Anterior cingulate cortex (tissue), 58 donors: ENCODE measurements around the gene SPECC1.
"Not testable (repeated sequence)": the region's sequence is repeated elsewhere in the genome, so short reads cannot be mapped to it uniquely, and the experiment has no call there.

Experiments used
- DNase-seq, 58 donors: peaks; one replicate each; lab custom pipeline; 2025; lab: John Stamatoyannopoulos, UW

Gene SPECC1

DNA sequence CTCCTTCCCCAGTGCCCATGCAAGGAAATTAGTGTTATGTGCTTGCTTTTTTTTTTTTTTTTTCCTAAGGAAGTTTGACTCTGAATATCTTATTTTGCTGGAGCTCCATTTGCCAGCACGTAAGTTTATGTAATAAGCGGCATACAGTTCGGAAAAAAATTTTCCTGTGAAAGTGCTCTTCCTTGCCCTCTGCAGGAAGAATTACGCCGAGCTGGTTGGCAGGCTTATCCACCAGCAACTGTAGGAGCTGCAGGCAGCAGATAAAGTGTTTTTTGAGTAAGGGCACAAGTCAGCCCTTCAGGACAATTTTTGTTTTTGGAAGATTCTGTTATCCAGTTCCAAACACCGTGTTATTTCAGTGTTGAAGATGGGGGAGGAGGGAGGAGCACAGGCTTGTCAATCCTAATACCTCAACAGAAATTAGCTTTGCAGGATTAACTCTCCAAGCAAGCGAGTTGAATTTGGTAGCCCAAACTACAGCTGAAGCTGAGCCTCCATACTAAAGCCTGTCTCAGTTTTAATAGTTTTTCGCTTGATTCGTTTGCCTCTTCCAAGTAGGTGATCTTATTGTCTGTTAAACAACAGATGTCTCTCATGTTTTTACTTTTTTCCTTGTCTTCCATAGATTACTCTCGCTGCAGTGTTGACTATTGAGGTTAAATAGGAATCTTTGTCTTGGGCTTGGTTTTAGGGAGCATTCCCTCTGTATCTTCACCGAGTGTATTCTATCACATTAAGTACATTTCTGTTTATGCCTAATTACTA is 1.1 kb downstream of the SPECC1 start:
- DNase-seq: peak in 49 of 58 donors; percentile 7 to 79 (median 42)

DNA sequence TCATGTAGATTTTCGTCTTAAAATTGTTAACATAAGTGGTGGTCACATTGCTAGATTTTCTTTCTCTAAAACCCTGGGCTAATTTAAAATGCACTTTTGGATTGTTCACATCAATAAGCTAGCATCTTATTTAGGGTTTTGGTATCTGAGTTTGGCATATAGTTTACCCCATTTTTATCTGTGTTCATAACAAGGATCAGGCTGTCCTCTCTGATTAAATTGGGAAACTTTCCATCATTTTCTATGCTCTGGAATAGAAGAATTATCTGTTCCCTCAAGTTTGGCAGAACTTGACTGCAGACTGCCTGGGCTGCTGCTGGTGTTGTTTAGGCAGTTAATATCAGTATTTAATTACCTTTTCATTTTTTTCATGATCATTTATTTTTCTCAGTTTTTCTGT is 1.8 kb downstream of the SPECC1 start:
- DNase-seq: peak in 1 of 58 donors; percentile 39

DNA sequence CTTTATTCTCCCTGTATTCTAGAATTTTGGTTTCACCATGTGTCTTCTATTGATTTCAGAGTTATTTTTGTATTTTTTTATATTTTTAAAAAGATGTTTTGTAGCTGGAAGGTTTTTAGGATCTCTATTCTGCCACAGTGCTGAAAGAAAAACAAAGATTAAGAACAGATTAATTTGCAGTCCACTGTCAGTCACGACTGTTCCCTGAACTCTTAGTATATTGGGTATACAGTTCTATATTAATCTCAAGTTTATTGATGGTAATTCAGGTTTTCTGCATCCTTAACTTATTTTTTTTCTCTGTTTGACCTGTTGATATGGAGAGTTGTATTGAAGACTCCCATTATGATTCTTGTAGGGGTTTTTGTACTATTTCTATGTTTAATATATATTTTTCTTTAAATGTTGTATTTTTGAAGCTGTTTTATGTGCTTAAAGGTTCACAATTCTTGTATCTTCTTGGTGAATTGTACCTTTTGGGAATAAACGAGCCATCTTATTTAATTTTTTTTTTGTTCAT is 2.9 kb downstream of the SPECC1 start:
- DNase-seq: no peak

DNA sequence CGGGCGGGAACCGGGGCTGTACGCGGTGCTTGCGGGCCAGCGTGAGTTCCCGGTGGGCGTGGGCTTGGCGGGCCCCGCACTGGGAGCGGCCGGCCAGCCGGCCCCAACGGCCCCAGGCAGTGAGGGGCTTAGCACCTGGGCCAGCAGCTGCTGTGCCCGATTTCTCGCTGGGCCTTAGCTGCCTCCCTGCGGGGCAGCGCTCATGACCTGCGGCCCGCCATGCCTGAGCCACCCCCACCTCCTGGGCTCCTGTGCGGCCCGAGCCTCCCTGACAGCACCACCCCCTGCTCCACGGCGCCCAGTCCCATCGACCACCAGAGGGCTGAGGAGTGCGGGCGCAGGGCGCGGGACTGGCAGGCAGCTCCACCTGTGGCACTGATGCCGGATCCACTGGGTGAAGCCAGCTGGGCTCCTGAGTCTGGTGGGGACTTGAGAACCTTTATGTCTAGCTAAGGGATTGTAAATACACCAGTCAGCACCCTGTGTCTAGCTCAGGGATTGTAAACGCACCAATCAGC is 7.4 kb downstream of the SPECC1 start:
- DNase-seq: not testable (repeated sequence)

DNA sequence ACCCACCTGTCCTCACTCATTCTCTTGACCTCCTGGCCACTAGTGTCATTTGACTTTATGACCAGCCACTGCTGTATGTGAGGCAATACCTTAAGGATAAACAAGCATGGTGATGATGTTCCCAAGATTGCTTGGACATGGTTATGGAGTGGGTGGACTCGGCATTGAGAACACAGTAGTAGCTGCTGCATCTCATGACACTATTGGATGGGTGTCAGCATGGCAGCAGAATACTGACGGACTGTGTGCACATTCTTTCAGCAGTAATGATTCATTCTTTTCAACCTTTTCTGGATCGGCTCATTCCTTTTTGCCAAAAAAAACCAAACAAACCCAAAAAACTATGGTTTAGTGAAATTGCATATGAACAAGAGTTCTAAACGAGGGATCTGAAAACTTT is 13.5 kb downstream of the SPECC1 start:
- DNase-seq: peak in 4 of 58 donors; percentile 5 to 35 (median 14)

DNA sequence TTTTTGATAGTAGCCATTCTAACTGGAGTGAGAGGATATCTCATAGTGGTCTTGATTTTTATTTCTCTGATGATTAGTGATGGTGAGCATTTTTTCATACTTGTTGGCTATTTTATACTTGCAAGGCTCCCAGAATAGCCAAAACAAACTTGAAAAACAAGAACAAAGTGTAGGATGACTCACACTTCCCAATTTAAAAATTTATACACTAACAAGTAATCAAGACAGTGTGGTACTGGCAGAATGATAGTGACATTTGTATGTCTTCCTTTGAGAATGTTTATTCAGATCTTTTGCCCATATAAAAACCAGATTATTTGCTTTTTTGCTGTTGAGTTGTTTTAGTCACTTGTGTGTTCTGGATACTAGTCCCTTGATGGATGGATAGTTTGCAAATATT is 17.8 kb downstream of the SPECC1 start:
- no peak for DNase-seq

DNA sequence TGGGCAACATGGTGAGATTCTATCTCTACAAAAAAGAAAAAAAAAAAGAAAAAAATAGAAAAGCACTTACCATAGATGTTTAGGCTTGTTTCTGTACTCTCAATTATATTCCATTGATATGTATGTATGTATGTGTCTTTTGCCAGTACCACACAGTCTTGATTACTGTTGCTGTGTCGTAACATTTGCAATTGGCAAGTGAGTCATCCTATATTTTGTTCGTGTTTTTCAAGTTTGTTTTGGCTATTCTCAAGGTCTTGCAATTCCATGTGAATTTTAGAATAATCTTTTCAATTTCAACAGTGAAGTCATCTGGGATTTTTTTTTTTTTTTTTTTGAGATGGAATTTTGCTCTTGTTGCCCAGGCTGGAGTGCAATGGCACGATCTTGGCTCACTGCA is 19.3 kb downstream of the SPECC1 start:
- DNase-seq: no peak

DNA sequence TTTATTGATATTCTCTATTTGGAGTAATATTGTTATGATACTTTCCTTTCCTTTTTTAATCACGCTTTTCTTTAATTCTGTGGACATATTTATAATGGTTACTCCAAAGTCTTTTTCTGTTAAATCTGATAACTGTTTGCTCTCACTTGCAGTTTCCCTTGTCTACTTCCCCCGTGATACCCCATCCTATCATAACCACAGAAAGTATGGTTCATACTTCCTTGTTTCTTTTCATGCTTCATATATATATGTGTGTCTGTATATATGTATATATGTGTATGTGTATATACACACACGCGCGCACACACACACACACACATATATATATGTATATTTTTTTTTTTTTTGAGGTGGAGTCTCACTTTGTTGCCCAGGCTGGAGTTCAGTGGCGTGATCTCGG is 23.5 kb downstream of the SPECC1 start:
- no peak for DNase-seq

DNA sequence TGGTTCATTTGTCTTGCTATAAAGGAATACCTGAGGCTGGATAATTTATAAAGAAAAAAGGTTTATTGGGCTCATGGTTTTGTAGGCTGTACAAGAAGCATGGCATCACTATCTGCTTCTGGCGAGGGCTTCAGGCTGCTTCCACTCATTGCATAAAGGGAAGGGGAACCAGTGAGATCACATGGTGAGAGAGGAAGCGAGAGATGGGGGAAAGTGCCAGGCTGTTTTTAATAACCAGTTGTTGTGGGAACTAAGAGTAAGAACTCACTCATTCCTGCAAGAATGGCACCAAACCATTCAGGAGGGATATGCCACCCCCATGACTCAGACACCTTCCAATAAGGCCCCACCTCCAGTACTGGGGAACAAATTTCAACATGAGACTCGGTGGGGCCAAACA is 24.3 kb downstream of the SPECC1 start:
- DNase-seq: no peak

DNA sequence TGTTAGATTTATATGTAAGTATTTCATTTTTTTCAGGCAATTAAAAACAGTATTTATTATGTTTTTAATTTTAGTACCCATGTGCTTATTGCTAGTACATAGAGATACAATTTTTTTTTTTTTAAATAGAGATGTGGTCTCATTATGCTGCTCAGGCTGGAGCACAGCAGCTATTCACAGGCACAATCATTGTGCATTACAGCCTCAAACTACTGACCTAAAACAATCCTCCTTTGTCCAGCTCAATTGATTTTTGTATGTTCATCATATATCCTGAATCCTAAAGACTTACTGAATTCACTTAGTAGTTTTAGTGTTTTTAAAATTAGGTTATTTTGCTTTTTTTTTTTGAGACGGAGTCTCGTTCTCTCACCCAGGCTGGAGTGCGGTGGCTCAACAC is 26.3 kb downstream of the SPECC1 start:
- no peak for DNase-seq

DNA sequence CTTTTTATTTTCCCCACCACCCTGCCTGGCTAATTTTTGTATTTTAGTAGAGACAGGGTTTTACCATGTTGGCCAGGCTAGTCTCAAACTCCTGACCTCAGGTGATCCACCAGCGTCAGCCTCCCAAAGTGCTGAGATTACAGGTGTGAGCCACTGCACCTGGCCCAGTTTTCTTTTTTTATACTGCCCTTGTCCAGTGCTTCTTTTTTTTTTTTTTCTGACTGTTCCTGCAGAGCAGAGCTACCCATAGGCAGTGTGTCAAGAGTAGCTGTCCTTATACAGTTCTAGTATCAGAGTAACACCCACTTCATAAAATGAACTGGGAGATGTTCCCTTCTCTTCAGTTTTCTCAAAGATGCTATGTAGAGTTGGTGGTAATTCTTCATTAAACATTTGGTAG is 28.1 kb downstream of the SPECC1 start:
- not testable (repeated sequence) for DNase-seq

DNA sequence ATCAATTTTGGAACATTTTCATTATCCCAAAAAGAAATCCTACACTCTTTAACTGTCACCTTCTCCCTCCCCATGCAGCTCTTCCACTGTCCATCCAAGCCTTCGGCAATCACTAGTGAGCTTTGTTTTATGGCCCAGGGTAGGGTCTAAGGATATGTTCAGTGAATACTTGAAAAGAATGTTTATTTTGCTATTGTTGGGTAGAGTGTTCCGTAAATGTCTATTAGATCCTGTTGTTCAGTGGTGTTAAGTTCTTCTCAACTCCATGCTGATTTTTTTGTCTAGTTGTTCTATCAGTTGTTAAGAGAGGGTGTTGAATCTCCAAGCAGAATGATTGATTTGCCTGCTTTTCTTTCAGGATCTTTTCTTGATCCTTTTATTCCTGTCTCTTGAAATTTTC is 29.9 kb downstream of the SPECC1 start:
- DNase-seq: no peak

DNA sequence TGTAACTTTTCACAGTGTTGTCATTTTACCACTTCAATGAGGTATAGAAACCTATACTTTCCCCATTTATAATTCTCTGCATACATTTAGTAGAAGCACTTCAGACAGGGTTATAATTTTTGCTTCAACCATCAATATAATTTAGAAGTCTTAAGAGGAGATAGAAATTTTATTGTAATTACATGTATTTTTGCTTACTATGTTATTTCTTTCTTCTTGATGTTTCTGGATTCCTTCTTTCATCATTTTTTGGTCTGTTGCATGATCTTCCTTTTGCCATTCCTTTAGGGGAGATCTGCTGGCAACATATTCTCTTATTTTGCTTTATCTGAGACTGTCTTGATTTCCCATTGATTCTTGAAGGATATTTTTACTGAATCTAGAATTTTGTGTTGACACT is 31.1 kb downstream of the SPECC1 start:
- no peak for DNase-seq

DNA sequence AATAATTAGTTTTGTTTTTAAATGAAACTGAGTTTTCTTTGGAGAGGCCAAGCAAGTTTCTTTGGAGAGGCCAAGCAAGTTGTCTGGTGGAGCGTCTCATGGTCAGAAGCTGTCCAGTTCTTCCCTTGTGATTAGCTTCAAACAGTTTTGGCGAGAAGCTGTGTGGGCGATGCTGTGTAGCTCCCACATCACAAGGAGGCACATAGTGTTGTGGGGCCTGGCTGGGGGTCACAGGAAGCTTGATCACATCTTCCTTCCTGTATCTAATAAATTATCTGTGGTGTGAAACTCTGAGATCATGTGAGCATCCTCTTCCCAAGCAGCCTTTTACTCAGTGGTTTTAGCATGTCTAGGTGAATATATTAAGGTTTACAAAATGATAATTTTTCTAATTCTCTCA is 33.9 kb downstream of the SPECC1 start:
- DNase-seq: no peak

DNA sequence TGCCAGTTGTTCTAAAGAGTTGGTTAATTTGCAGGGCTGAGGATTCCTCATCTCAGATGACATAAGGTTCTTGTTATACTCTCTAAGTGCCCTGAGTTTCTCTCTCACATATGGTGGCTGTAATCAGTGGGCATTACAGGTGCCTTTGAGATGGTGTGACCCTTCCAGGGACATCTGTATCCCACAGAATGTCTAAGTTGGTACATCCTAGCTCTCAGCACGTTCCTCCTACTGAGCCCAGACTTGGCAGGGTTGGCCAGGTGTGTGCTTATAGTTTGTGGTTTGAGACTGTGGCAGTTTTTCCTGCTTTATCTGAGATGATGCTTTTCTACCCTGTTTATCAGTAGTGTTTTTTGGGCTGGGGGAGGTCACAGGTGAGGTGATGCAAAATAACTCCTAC is 36.3 kb downstream of the SPECC1 start:
- no peak for DNase-seq

DNA sequence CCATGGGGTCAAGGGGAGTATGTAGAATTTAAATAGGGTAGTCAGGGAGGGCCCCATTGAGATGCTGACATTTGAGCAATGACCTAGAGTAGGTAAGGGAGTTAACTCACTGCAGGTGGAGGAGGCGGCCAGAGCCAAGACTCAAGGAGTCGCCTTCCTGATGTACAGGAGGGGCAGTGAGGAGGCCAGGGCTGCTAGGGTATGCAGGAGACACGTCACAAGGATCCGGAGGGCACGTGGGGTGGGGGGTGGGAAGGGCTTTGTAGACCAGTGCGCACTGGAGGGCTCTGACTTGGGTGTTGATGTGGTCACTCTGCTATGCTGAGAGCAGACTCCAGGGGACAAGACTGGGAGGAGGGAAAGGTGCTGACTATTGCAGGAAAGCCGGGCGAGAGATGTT is 37.5 kb downstream of the SPECC1 start:
- no peak for DNase-seq

DNA sequence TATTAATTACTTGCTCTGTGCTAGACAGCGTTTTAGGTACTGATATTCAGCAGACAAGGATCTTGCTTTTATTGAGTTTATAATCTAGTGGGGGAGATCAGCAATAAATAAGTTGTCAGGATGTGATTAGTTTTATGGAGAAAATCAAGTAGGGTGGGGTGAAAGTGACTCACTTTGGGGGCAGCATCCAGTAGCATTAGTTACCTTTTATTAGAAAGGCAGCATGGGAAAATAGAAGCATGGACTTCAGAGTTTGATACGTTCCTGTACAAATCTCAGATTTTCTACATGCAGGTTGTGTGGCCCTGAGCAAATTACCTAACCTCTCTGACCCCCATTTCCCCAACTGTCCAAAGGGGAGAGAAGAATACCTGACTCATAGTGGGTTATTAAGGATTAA is 42.5 kb downstream of the SPECC1 start:
- DNase-seq: no peak

DNA sequence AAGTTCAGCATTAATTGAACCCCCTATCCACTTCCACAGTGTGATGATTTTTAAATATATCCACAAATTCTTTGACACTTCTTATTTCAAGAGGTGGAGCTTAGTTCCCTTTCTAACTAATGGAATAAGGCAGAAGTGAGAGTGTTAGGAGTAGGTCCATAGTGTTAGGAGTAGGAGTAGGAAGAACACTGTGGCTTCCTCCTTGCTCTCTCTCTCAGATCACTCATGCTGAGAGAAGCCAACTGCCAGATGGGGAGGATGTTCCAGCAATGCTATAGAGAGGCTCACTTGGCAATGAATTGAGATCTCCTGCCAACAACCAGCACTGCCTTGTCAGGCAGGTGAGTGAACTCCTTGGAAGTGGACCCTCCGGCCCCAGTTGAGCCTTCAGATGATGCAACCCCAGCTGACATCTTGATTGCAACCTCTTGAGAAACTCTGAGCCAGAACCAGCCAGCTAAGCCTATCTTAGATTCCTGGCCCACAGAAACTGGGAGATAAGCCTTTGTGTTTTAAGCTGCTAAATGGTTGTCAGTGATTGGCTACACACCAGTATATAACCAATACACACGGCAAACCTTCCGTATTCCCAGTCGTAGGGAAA is 44.3 kb downstream of the SPECC1 start:
- DNase-seq: no peak

DNA sequence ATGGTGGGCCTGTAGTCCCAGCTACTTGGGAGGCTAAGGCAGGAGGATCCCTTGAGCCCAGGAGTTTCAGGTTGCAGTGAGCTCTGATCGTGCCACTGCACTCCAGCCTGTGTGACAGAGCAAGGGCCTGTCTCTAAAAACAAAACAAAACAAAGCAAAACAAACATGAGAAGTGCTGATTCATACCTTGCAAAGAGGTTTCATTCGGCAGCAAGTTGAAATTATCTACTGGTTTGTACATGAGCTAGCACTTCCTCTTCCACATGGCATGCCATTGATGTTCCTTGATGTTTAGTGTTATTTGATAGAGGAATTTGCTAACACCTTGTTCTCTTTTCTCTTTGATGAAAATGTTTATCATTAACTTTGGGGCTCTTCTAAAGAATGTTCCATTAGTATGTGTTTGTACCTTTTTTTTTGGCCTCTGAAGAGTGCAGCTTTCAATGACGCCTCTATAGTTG is 50.6 kb downstream of the SPECC1 start:
- DNase-seq: no peak

DNA sequence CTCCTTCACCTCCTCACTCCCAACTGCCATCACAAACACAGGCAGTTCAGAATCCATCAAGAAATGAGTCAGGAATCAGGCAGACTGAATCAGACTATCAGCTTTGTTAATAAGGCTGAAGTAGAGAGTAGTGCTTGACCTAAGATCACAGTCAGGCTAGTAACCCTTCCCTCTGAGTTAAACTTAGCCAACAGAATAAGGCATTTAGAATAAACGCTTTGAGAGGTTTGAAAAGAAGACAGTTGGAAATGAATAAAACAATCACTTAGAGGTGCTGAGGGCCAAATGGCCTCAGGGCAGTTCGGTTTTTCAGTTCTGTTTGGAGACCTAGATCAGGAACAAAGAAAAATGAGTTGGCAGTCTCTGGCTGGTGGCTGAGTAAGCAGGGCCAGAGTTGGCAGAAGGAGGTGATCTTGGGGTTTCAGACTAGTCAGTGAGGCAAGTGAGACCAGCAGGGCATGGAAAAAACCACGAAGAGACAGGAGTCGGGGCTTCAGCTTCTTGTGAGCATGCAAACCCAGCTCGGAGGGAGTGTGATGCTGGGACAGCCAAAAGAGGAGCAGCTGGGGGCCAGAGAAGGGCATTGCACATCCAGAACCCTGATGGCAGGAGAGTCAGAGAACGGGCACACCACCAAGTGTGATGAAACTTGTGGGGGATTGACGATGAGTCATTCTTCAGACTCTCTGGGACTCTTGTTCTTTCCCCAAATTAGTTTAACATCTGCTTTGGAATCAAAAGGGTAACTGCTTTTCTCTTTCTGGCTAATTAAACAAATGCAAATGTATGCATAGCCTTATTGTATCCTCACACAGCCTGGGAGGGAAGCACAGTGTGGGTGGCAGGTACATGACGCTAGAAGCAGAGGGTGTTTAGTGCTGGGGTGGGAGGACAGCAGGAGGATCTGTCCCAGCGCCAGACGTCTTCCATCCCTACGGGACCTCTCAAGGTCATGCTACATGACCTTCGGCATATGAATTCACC is 54.8 kb downstream of the SPECC1 start:
- peak in 54 of 58 donors; percentile 16 to 87 (median 62) for DNase-seq

DNA sequence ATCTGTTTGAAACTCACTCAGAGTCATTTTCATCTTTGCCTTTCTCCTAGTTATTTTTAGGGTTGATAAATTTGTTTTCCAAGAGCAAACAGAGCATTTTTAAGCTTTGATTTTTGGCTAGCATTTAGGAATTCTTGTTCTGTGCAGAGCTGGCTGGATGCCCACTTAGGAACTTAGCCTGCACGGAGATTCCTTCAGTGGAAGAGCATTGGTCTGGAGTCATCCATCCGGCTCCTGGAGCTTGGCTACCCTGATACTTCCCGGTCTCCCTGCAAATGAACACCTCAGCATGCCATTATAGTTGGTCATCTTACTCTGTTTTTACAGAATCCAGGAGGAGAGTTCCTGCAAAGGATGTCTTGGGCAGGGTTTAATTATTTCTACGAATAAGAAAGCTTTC is 57.1 kb downstream of the SPECC1 start:
- peak in 15 of 58 donors; percentile 11 to 67 (median 34) for DNase-seq
